IMR-90 (cell line): ENCODE data around the gene TSEN54. TPM values are rescaled to one million over a fixed set of nuclear protein-coding genes. Genes with fewer than 3 reads are reported as not detected.

Experiments
- ATAC-seq: fragments of 200-7000 bp; cut with Tn5 transposase; 2 replicates; pipeline ENCODE4 v1.9.1; 2020; ENCODE audit warnings: low read depth, mild to moderate bottlenecking, moderate library complexity
- BruUV-seq: library from RNA; stranded (reverse); fragments of 400-500 nt; replicated peaks from 2 replicates; lab custom pipeline; 2021; lab: Mats Ljungman, UMichigan
- CTCF ChIA-PET: fragments of 300-600 bp; formaldehyde crosslinking; extraction: SDS; loops from one replicate; lab custom pipeline; 2021; ENCODE audit warnings: antibody characterized with exemption; lab: Yijun Ruan, JAX
- POLR2A ChIA-PET: fragments of 300-600 bp; sonication (Branson Sonifier 250); formaldehyde crosslinking; loops from one replicate; lab custom pipeline; 2022; ENCODE audit warnings: antibody characterized with exemption; ENCODE audit not compliant: unreplicated experiment; lab: Charles Lee
- DNase-seq: peaks from one replicate; pipeline ENCODE4 v3.0.0; 2013
- H2AFZ ChIP-seq: replicated peaks from 2 replicates; pipeline ENCODE3; 2013; ENCODE audit warnings: low read length, mild to moderate bottlenecking; ENCODE audit not compliant: poor library complexity
- H2AK5ac ChIP-seq: 2 replicates; pipeline ENCODE4 v1.6.1; 2013; ENCODE audit warnings: low read depth, low read length, inconsistent platforms
- H2AK9ac ChIP-seq: replicated peaks from 2 replicates; pipeline ENCODE3; 2013; ENCODE audit warnings: mild to moderate bottlenecking, low read depth, low read length, moderate library complexity; ENCODE audit not compliant: poor library complexity
- H2BK120ac ChIP-seq: 2 replicates; pipeline ENCODE4 v1.6.1; 2013; ENCODE audit warnings: low read depth, low read length, inconsistent platforms
- H2BK15ac ChIP-seq: 3 replicates; pipeline ENCODE4 v1.6.1; 2013; ENCODE audit warnings: low read depth, low read length, inconsistent platforms
- H2BK20ac ChIP-seq: 2 replicates; pipeline ENCODE4 v1.6.1; 2013; ENCODE audit warnings: low read depth, mild to moderate bottlenecking, inconsistent platforms, low read length, moderate library complexity
- H2BK5ac ChIP-seq: 2 replicates; pipeline ENCODE4 v1.6.1; 2013; ENCODE audit warnings: mild to moderate bottlenecking, low read depth, low read length, inconsistent platforms; ENCODE audit not compliant: poor library complexity, severe bottlenecking
- H3K14ac ChIP-seq: replicated peaks from 2 replicates; pipeline ENCODE4 v1.6.1; 2013; ENCODE audit warnings: low read depth, low read length, inconsistent platforms
- H3K18ac ChIP-seq: 2 replicates; pipeline ENCODE4 v1.6.1; 2013; ENCODE audit warnings: low read depth, low read length, control low read depth
- H3K23ac ChIP-seq: 2 replicates; pipeline ENCODE4 v1.6.1; 2013; ENCODE audit warnings: low read depth, low read length, inconsistent platforms
- H3K27ac ChIP-seq: 2 replicates; pipeline ENCODE4 v1.5.1; 2013; ENCODE audit warnings: mild to moderate bottlenecking, control low read depth, low read length; ENCODE audit not compliant: insufficient read depth
- H3K27me3 ChIP-seq: 2 replicates; pipeline ENCODE4 v1.6.1; 2013; ENCODE audit warnings: low read length; ENCODE audit not compliant: control insufficient read depth, insufficient read depth
- H3K36me3 ChIP-seq: 2 replicates; pipeline ENCODE4 v1.6.1; 2013; ENCODE audit warnings: low read length, mixed read lengths; ENCODE audit not compliant: control insufficient read depth, insufficient read depth
- H3K4ac ChIP-seq: 2 replicates; pipeline ENCODE4 v1.6.1; 2013; ENCODE audit warnings: low read depth, low read length, inconsistent platforms
- H3K4me1 ChIP-seq: 2 replicates; pipeline ENCODE4 v1.6.1; 2013; ENCODE audit warnings: low read length, mixed read lengths; ENCODE audit not compliant: control insufficient read depth, insufficient read depth
- H3K4me2 ChIP-seq: 2 replicates; pipeline ENCODE4 v1.6.1; 2013; ENCODE audit warnings: low read depth, mild to moderate bottlenecking, control low read depth, low read length, moderate library complexity
- H3K4me3 ChIP-seq: 2 replicates; pipeline ENCODE4 v1.5.1; 2013; ENCODE audit warnings: low read depth, mild to moderate bottlenecking, control low read depth, low read length, moderate library complexity; ENCODE audit not compliant: insufficient read depth
- H3K56ac ChIP-seq: 2 replicates; pipeline ENCODE4 v1.6.1; 2013; ENCODE audit warnings: low read length, inconsistent platforms; ENCODE audit not compliant: insufficient read depth; ENCODE audit errors: extremely low read depth
- H3K79me1 ChIP-seq, 2 experiments: 2 replicates each; pipeline ENCODE4 v1.6.1; 2013; ENCODE audit warnings: low read length in 2 of 2, inconsistent platforms in 1 of 2, low read depth in 1 of 2
- H3K9ac ChIP-seq: 2 replicates; pipeline ENCODE4 v1.6.1; 2013; ENCODE audit warnings: low read depth, low read length, control low read depth
- H3K9me1 ChIP-seq: 2 replicates; pipeline ENCODE4 v1.6.1; 2013; ENCODE audit warnings: low read length, inconsistent platforms; ENCODE audit not compliant: insufficient read depth
- H3K9me3 ChIP-seq: 2 replicates; pipeline ENCODE4 v1.6.1; 2013; ENCODE audit warnings: low read length; ENCODE audit not compliant: control insufficient read depth, insufficient read depth
- H4K20me1 ChIP-seq: 2 replicates; pipeline ENCODE4 v1.6.1; 2013; ENCODE audit warnings: low read length, inconsistent platforms; ENCODE audit not compliant: insufficient read depth
- H4K5ac ChIP-seq: 2 replicates; pipeline ENCODE4 v1.6.1; 2013; ENCODE audit warnings: mild to moderate bottlenecking, low read depth, low read length, control low read depth
- H4K8ac ChIP-seq, 2 experiments: 2 replicates each; pipeline ENCODE4 v1.6.1; 2013; ENCODE audit warnings: low read depth in 2 of 2, low read length in 2 of 2, control low read depth in 1 of 2, inconsistent platforms in 1 of 2
- H4K91ac ChIP-seq: 2 replicates; pipeline ENCODE4 v1.6.1; 2013; ENCODE audit warnings: low read depth, low read length, inconsistent platforms; ENCODE audit not compliant: insufficient read depth
- CEBPB ChIP-seq: IDR thresholded peaks from 2 replicates; pipeline ENCODE4 v1.6.1; 2012; ENCODE audit warnings: low read depth, low read length, improper control_type of control experiment
- CHD1 ChIP-seq: IDR thresholded peaks from 2 replicates; pipeline ENCODE4 v1.6.1; 2012; ENCODE audit warnings: low read depth, low read length, improper control_type of control experiment
- FOS ChIP-seq: fragments of 150-350 bp; IDR thresholded peaks from 2 replicates; pipeline ENCODE4 v1.6.1; 2016; ENCODE audit warnings: low read depth, low read length
- MAZ ChIP-seq: IDR thresholded peaks from 2 replicates; pipeline ENCODE4 v1.6.1; 2012; ENCODE audit warnings: low read depth, mild to moderate bottlenecking, low read length, improper control_type of control experiment, moderate library complexity, borderline replicate concordance
- MXI1 ChIP-seq: IDR thresholded peaks from 2 replicates; pipeline ENCODE4 v1.6.1; 2012; ENCODE audit warnings: low read depth, mild to moderate bottlenecking, low read length, moderate library complexity, borderline replicate concordance
- NFE2L2 ChIP-seq: fragments of 150-350 bp; IDR thresholded peaks from 2 replicates; pipeline ENCODE4 v1.6.1; 2016; ENCODE audit warnings: low read depth, mild to moderate bottlenecking, low read length
- POLR2A ChIP-seq: IDR thresholded peaks from 2 replicates; pipeline ENCODE4 v1.6.1; 2012; ENCODE audit warnings: mild to moderate bottlenecking, low read depth, low read length
- RAD21 ChIP-seq: IDR thresholded peaks from 2 replicates; pipeline ENCODE4 v1.6.1; 2012; ENCODE audit warnings: low read length, improper control_type of control experiment
- WGBS, 2 experiments: methylation state at CpG; one replicate each; pipeline versions ENCODE4 v1.1.5 to v1.1.7; 2013; ENCODE audit warnings: missing lambda C conversion rate in 2 of 2; ENCODE audit not compliant: insufficient read length in 1 of 2; ENCODE audit errors: extremely low coverage in 2 of 2; 5-methylcytosine and 5-hydroxymethylcytosine counted together
- dilution Hi-C: fragments of 300-500 bp; cut with HindIII; formaldehyde crosslinking; loops from one replicate; pipeline ENCODE4 v1.14.3; 2018; ENCODE audit warnings: low sequenced_read_pairs; ENCODE audit not compliant: unreplicated experiment
- in situ Hi-C: fragments of 300-500 bp; cut with MboI; formaldehyde crosslinking; loops from 3 replicates; pipeline ENCODE4 v1.14.3; 2019; ENCODE audit warnings: low sequenced_read_pairs, inconsistent platforms, mixed read lengths
- intact Hi-C: fragments of 100-400 bp; cut with micrococcal nuclease; formaldehyde crosslinking; loops from 2 replicates; pipeline ENCODE4 v1.10.0; 2022
- polyA plus RNA-seq, 3 experiments: library from polyadenylated mRNA; depleted of rRNA; stranded (reverse); fragments of >200 nt; gene quantifications; 2 replicates each; pipeline ENCODE4 v1.2.3, GENCODE V29; 2012; ENCODE audit warnings: low replicate concordance in 1 of 3
- total RNA-seq: library from RNA; depleted of rRNA; stranded (reverse); fragments of >200 nt; gene quantifications from 2 replicates; pipeline ENCODE4 v1.2.3, GENCODE V29; 2012

Gene TSEN54
- total and polyA plus RNA-seq, 2 of the 4 experiments (the other 2 are of a cell fraction), result 7.2 to 14.9 TPM

- no peak overlapping the region for H3K4me3 ChIP-seq
- no peak for ATAC-seq
- no peak overlapping the region for H2BK5ac ChIP-seq
- H3K4ac ChIP-seq, result no peak overlapping the region
- H3K9me1 ChIP-seq, result no peaks in the 10 kb centered on the region
- no peak overlapping the region for H3K56ac ChIP-seq
- BruUV-seq, result TSS peak; percentile 70
- H2BK120ac ChIP-seq, result no peak overlapping the region
- no peak overlapping the region for H3K23ac ChIP-seq
- H3K27me3 ChIP-seq, result no peaks in the 10 kb centered on the region
- TF ChIP-seq CEBPB (no peak), POLR2A (no peak), FOS (no peak), MXI1 (no peak), MAZ (no peak), RAD21 (no peak), NFE2L2 (no peak), CHD1 (no peak)
- H3K4me2 ChIP-seq, result no peak overlapping the region
- in situ Hi-C loops, result no loop called here
- no peak overlapping the region for H2BK15ac ChIP-seq
- intact Hi-C loops, result no loop called here
- POLR2A ChIA-PET, result no interaction called here
- no peak overlapping the region for H3K18ac ChIP-seq
- no peak overlapping the region for H2AK9ac ChIP-seq
- H2AFZ ChIP-seq, result no peak overlapping the region
- no peaks in the 10 kb centered on the region; a peak in 1 of 4 replicates for H3K79me1 ChIP-seq
- no peak overlapping the region for H3K9ac ChIP-seq
- no peak overlapping the region for H4K8ac ChIP-seq
- dilution Hi-C loops, result no loop called here
- H3K9me3 ChIP-seq, result no peaks in the 10 kb centered on the region
- no peak overlapping the region for H4K5ac ChIP-seq
- H3K27ac ChIP-seq, result no peak overlapping the region
- WGBS, 2 experiments, result 93% methylated on average over 20 of the region's 23 CpGs; no CpG with 5 or more reads in 1 of the 2 experiments
- no peak for DNase-seq
- CTCF ChIA-PET, result no interaction called here
- H2AK5ac ChIP-seq, result no peak overlapping the region
- no peak overlapping the region for H3K14ac ChIP-seq
- no peak overlapping the region for H2BK20ac ChIP-seq
- no peaks in the 10 kb centered on the region for H3K4me1 ChIP-seq
- no peaks in the 10 kb centered on the region; the same call in 1 of the 2 replicates for H4K20me1 ChIP-seq
- no peak overlapping the region for H4K91ac ChIP-seq
- peaks cover 50% of the 10 kb centered on the region for H3K36me3 ChIP-seq
Measured at GRCh38 chr17:75492555-75493168, 23.7 kb upstream of the TSEN54 start.
